Measurements from ENCODE around the gene MEGF10.

MEGF10 gene

DNA sequence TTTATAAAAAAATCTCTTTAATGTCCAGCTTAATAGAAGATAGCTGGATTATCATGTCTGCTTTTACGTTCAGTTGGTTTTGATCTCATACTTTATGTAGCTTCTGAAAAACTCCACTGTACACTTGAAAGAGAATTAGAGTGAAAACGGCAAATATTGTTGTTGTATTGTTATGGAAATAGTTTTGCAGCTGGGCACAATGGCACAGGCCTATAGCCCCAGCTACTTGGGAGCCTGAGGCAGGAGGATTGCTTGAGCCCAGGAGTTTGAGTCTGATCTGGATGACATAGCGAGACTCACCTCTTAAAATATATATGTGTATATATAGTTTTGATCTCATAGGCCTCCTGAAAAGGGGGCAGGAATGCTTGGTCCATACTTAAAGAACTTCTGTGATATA, 159.4 kb downstream of the MEGF10 start:
- no peak for DNase-seq

DNA sequence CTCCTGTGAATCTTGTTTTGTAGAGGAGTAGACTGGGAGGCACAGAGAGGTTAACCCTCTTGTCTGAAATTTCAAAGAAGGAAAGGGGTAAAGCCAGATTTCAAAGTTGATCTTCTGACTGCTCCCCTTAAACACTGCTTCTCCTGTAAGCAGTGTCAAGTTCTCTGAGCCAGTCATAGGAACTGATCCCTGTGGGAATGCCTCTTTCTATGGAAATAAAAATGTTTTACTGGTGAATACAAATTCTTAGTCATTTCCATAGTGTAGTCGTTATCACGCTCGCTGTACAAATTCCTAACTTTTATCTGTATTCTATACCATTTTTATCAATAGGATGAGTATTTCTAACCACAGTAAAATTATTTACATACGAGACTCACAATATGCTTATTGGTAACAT, 160.5 kb downstream of the MEGF10 start:
- no peak for DNase-seq

DNA sequence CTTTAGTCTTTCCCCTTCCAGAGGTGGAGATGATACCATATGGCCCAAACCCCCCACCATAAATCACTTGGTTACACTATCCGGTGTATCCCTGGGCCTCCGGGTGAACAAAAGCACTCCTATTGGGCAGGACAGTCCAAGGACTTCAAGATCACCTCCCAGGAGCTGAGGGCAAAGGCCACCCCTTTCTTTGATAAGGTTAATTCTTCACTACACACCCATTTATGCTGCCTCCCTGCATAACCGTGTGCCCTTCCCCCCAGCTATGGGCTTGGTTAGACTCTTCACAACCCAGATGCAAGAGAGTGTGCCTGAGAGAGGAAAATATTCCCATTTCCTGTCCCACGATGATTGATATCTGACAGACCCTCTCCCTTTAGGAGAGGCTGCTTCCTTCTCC, 162.0 kb downstream of the MEGF10 start:
- DNase-seq, result no peak

DNA sequence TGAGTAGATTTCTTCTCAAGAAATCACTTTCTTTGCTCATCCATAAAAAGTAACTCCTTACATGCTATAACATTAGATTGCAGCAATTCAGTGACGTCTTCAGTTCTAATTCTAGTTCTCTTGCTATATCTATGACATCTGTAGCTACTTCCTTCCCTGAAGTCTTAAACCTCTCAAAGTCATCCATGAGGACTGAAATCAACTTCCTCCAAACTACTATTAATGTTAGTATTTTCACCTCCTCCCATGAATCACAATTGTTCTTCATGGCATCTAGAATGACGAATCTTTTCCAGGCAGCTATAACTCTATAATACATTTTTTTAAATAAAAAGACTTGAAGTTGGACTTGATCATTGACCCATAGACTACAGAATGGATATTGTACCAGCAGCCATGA, 180.6 kb downstream of the MEGF10 start:
- DNase-seq, result no peak

DNA sequence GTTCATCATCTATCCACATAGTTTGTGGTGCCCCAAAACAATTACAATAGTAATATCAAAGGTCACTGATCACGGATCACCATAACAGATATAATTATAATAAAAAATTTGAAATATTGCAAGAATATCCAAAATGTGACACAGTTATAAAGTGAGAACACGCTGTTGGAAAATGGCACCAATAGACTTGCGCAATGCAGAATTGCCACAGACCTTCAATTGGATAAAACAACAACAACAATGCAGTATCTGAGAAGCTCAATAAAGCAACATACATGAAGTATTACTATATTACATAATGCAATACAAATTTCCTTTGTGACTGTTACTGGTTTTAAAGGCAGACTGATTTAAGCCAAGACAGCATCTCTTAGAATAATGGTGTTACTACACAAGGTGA, 182.1 kb downstream of the MEGF10 start:
- no peak for DNase-seq

DNA sequence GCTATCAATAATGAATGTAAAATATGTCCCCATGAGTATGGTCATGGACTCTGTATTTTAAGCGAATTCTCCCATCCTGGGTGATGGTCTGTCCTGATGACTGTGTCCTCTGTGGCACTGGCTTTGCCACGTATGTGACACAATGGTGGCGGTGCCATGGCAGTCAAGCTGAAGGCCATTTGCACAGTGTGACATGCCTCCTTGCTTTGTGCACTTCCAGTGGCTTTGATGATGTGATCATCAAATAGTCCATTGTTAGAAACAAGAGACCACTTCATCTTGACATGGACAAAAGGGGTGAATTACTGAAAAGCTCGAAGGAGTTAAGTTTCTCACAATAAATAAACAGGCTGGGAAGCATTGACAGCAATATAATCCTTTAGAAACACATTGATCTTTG, 195.9 kb downstream of the MEGF10 start:
- DNase-seq, result no peak

DNA sequence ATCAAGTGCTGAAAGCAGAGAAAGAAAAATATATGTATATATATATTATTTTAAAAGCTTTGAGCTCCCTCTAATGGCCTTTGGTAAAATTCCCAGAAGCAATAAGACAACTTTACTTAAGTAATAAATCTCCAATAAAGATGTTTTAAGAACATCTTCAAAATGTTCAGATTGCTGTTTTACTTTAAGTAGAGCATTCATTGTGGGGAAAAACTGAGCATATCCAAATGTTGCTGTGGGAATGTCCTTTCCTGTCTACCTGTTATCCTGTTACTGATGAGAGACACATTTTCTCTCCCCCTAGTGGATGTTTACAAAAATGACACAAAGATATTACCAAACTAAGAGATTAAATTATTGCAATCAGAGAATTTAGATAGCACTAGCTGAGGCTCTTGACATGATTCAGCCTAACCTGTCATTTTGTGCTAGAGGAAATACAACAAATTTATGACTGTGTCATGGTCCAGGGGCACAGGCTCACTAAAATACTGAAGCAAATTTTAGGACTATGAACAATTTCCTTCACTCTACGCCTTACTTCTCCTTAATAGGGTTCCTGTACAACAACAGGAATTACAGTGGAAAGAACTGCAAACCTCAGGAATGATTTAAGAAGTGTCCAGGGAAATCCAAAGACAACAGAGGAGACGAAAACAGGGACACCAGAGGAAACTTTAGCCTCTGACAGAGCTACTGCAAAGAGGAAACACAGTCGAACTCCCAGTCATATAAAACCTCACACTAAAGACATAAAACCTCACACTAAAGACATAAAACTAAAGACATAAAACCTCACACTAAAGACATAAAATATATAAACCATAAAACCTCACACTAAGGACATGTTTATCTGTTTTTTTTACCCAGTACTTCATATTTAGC, 202.5 kb downstream of the MEGF10 start:
- peak; percentile 60 for DNase-seq

DNA sequence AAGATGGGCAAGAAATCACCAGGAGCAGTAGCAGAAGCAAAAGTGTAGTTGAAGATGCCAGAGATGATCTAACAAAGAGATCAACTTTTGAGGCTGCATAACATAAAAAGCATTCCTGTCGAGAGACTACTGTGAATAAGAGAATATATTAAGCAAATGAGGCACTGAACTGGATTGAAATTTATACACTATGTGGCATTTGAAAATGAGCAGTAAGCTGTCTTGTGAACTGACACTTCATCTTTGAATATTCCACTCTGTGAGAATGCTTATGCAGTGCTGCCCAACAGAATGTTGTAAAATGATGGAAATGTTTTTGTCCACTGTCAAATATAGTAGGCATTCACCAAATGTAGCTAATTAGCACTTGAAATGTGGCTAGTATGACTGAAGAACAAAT, 208.0 kb downstream of the MEGF10 start:
- no peak for DNase-seq

DNA sequence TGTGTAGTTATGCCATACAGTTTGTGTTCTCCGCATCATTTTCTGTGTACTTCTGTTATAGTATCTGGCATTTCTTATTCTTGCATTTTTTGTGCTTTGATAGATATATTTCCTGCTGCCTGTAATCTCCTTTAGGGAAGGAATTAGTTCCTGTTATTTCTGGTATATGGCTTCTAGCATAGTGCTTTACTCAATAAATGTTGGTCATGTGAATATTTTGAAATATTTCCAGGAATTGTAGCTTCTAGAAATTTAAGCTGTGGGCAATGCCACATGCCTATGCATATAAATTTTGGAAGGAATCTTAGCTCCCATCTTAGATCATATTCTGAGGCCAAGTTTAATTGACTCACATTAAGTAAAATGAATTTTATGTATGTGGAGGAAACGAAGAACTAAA, 215.3 kb downstream of the MEGF10 start:
- DNase-seq, result no peak

DNA sequence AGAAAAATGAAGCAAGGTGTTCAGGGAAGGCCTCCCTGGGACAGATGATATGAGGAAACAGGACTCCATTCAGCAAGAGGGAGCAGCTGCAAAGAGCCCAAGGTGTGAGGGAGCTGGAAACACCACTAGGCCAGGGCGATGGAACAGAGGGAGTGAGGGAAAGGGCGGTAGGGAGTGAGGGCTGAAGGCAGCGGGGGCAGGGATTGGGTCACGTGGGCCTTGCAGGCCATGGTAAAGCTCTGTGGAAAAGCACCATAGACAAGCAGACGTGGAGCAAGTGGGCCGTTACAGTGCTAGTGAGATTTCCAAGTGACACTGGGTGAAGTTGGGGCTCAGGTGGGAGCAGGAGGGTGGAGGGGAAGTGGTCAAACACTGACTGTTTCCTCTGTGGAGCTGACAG, 216.0 kb downstream of the MEGF10 start:
- DNase-seq, result no peak

DNA sequence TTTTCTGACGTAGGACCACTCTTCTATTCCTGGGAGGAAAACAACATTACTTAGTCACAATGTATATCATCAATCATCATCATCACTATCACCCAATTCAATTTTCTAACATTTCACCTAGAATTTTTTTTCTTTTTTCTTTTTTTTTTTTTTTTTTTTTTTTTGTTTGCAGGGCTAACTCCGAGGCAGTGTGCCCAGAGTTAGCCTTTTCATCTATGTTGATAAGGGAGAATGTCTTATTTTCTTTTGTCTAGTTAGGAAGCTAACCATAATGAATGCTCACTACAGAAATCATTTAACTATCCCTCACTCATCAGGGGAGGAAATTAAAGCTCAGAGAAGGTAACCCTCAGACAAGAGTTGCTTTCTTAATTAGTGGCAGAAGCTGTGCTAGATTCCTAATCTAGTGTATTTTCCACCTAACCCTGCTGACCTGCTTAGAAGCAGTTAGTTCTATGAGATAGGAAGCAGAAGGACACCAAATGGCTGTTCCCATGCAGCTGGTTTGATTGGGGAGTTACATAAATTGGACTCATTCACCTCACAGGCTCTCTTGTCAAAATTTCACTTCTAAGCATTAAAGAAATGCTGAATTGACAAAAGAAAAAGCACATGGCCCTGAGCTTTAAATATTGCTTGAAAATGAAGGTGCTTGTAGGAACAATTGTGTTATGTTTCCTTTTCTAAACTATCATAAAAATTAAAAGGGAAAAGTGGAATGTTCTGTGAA, 218.2 kb downstream of the MEGF10 start:
- no peak for DNase-seq

Data from NCI-H1105 treated with DMSO at 0.1 percent for 48 hours (cell line).